SK-N-SH treated with all-trans-retinoic acid at 6 μM for 48 hours (cell line): ENCODE results near the gene LSM2.

ENCODE experiments used
- ARNTL ChIP-seq: fragments of 450-650 bp; formaldehyde crosslinking; IDR thresholded peaks from 2 replicates; pipeline ENCODE4 v1.5.0; 2020; ENCODE audit warnings: low read depth, mild to moderate bottlenecking, moderate library complexity, borderline replicate concordance
- ESRRG ChIP-seq: fragments of 250-450 bp; sonication (Bioruptor Pico); IDR thresholded peaks from 2 replicates; pipeline ENCODE4 v1.6.1; 2021; ENCODE audit warnings: mild to moderate bottlenecking
- GLIS3 ChIP-seq: fragments of 250-450 bp; sonication (Bioruptor Pico); IDR thresholded peaks from 2 replicates; pipeline ENCODE4 v1.5.0; 2020; ENCODE audit warnings: mild to moderate bottlenecking, moderate library complexity
- ISL1 ChIP-seq: fragments of 250-450 bp; sonication (Bioruptor Pico); IDR thresholded peaks from 2 replicates; pipeline ENCODE4 v2.1.2; 2022; ENCODE audit warnings: mild to moderate bottlenecking, moderate library complexity
- OSR1 ChIP-seq: fragments of 250-450 bp; sonication (Bioruptor Pico); IDR thresholded peaks from 2 replicates; pipeline ENCODE4 v1.8.0; 2022; ENCODE audit warnings: moderate library complexity, mild to moderate bottlenecking, inconsistent platforms
- SNAI2 ChIP-seq: fragments of 250-450 bp; sonication (Bioruptor Pico); IDR thresholded peaks from 2 replicates; pipeline ENCODE4 v1.5.0; 2020; ENCODE audit warnings: mild to moderate bottlenecking, moderate library complexity
- ZNF8 ChIP-seq: fragments of 450-650 bp; formaldehyde crosslinking; IDR thresholded peaks from 2 replicates; pipeline ENCODE4 v1.5.0; 2020; ENCODE audit warnings: mild to moderate bottlenecking, moderate library complexity
- TF ChIP-seq, protein P1 (sequence below): fragments of 250-450 bp; sonication (Bioruptor Pico); IDR thresholded peaks from 2 replicates; pipeline ENCODE4 v1.8.0; 2021; ENCODE audit warnings: low read depth, mild to moderate bottlenecking, moderate library complexity, borderline replicate concordance
- TF ChIP-seq, protein P2 (sequence below): fragments of 250-450 bp; sonication (Bioruptor Pico); IDR thresholded peaks from 2 replicates; pipeline ENCODE4 v1.8.0; 2020; ENCODE audit warnings: mild to moderate bottlenecking, moderate library complexity, borderline replicate concordance
- TF ChIP-seq, protein P3 (sequence below): fragments of 250-450 bp; sonication (Bioruptor Pico); IDR thresholded peaks from 2 replicates; pipeline ENCODE4 v1.5.1; 2020; ENCODE audit warnings: low read depth, mild to moderate bottlenecking, moderate library complexity
- TF ChIP-seq, protein P4 (sequence below): fragments of 250-450 bp; sonication (Bioruptor Pico); IDR thresholded peaks from 2 replicates; pipeline ENCODE4 v1.5.1; 2021; ENCODE audit warnings: mild to moderate bottlenecking, moderate library complexity

DNA sequence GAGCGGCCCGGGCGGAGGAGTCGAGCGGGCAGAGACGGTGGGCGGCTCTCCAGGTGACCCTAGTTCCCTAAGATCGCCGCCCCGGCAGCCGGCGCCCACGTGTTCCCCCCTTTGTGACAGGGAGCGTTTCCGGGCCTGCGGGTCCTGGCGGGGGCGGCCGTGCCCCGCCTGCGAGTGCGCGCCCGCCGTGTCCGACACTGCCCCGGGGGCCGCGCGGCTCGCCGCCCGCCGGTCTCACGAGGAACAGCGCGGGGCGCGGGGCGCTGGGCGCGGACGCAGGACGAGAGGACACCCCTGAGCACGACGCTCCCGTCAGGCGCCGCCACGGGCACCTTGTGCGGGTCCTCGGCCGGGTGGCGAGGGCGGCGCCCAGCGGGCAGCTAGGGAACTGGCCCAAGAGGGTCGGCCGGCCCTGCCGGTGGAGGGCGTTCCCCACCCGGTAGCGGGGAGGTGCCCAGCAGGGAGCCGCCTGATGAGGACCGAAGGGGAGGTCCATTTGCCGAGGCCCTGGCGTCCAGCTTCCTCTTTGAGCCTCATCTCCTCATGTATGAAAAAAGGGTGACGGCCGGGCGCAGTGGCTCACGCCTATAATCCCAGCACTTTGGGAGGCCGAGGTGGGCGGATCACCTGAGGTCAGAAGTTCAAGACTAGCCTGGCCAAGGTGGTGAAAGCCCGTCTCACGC lies 11.0 kb downstream of the LSM2 start, which contains the start of gene VARS1:
- TF ChIP-seq, protein P1, sequence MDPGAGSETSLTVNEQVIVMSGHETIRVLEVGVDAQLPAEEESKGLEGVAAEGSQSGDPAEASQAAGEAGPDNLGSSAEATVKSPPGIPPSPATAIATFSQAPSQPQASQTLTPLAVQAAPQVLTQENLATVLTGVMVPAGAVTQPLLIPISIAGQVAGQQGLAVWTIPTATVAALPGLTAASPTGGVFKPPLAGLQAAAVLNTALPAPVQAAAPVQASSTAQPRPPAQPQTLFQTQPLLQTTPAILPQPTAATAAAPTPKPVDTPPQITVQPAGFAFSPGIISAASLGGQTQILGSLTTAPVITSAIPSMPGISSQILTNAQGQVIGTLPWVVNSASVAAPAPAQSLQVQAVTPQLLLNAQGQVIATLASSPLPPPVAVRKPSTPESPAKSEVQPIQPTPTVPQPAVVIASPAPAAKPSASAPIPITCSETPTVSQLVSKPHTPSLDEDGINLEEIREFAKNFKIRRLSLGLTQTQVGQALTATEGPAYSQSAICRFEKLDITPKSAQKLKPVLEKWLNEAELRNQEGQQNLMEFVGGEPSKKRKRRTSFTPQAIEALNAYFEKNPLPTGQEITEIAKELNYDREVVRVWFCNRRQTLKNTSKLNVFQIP (CRISPR knock-in tag), result no peak
- TF ChIP-seq GLIS3 (CRISPR knock-in tag) (no peak), SNAI2 (no peak), OSR1 (no peak), ZNF8 (CRISPR knock-in tag) (no peak), ESRRG (CRISPR knock-in tag) (no peak), ARNTL (CRISPR knock-in tag) (no peak), ISL1 (CRISPR knock-in tag) (no peak)
- TF ChIP-seq, protein P2, sequence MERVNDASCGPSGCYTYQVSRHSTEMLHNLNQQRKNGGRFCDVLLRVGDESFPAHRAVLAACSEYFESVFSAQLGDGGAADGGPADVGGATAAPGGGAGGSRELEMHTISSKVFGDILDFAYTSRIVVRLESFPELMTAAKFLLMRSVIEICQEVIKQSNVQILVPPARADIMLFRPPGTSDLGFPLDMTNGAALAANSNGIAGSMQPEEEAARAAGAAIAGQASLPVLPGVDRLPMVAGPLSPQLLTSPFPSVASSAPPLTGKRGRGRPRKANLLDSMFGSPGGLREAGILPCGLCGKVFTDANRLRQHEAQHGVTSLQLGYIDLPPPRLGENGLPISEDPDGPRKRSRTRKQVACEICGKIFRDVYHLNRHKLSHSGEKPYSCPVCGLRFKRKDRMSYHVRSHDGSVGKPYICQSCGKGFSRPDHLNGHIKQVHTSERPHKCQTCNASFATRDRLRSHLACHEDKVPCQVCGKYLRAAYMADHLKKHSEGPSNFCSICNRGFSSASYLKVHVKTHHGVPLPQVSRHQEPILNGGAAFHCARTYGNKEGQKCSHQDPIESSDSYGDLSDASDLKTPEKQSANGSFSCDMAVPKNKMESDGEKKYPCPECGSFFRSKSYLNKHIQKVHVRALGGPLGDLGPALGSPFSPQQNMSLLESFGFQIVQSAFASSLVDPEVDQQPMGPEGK (CRISPR knock-in tag), result no peak
- TF ChIP-seq, protein P3, sequence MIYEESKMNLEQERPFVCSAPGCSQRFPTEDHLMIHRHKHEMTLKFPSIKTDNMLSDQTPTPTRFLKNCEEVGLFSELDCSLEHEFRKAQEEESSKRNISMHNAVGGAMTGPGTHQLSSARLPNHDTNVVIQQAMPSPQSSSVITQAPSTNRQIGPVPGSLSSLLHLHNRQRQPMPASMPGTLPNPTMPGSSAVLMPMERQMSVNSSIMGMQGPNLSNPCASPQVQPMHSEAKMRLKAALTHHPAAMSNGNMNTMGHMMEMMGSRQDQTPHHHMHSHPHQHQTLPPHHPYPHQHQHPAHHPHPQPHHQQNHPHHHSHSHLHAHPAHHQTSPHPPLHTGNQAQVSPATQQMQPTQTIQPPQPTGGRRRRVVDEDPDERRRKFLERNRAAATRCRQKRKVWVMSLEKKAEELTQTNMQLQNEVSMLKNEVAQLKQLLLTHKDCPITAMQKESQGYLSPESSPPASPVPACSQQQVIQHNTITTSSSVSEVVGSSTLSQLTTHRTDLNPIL (CRISPR knock-in tag), result no peak
- TF ChIP-seq, protein P4, sequence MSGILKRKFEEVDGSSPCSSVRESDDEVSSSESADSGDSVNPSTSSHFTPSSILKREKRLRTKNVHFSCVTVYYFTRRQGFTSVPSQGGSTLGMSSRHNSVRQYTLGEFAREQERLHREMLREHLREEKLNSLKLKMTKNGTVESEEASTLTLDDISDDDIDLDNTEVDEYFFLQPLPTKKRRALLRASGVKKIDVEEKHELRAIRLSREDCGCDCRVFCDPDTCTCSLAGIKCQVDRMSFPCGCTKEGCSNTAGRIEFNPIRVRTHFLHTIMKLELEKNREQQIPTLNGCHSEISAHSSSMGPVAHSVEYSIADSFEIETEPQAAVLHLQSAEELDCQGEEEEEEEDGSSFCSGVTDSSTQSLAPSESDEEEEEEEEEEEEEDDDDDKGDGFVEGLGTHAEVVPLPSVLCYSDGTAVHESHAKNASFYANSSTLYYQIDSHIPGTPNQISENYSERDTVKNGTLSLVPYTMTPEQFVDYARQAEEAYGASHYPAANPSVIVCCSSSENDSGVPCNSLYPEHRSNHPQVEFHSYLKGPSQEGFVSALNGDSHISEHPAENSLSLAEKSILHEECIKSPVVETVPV (CRISPR knock-in tag), result no peak
